Right lobe of liver (tissue), 6 donors: ENCODE measurements around the gene PIK3R2. TPM values are rescaled to one million over a fixed set of nuclear protein-coding genes. Genes with fewer than 3 reads are reported as not detected.
A peak's percentile ranks its signal among the peaks of the same experiment; 100 is the strongest.

Experiments
- ATAC-seq, 4 donors: fragments of 200-7000 bp; cut with Tn5 transposase; one replicate each; pipeline ENCODE4 v1.9.1; 2020; ENCODE audit warnings: mild to moderate bottlenecking in 4 of 4, moderate library complexity in 4 of 4
- DNase-seq, 3 donors: peaks; one replicate each; pipeline ENCODE4 v3.0.0-alpha.2; 2020
- H3K27ac ChIP-seq, 3 donors: fragments of 200-600 bp; one replicate each; pipeline ENCODE4 v1.8.0; 2022
- H3K27me3 ChIP-seq, 2 donors: fragments of 200-600 bp; one replicate each; pipeline ENCODE4 v1.8.0; 2022
- H3K36me3 ChIP-seq, 4 donors: fragments of 200-600 bp; sonication (generic) in 1 of 4; one replicate each; pipeline versions ENCODE4 v1.5.1 to v1.8.0; 2017 to 2022; ENCODE audit warnings: control low read depth in 1 of 4
- H3K4me1 ChIP-seq, 4 donors: fragments of 200-600 bp; sonication (generic) in 1 of 4; one replicate each; pipeline versions ENCODE4 v1.5.1 to v1.8.0; 2017 to 2022; ENCODE audit warnings: control low read depth in 1 of 4
- H3K4me3 ChIP-seq, 3 donors: fragments of 200-600 bp; one replicate each; pipeline ENCODE4 v1.8.0; 2022
- H3K9me3 ChIP-seq, 4 donors: fragments of 200-600 bp; sonication (generic) in 1 of 4; one replicate each; pipeline versions ENCODE4 v1.5.1 to v1.8.0; 2017 to 2022; ENCODE audit warnings: control low read depth in 1 of 4
- CTCF ChIP-seq, 4 donors: fragments of 200-600 bp in 3 of 4; fragments of 450-650 bp in 1 of 4; IDR thresholded peaks; one replicate each; pipeline versions ENCODE4 v1.5.1 to v1.8.0; 2016 to 2022; ENCODE audit warnings: antibody characterized with exemption in 4 of 4, mild to moderate bottlenecking in 2 of 4
- POLR2A ChIP-seq: fragments of 450-650 bp; IDR thresholded peaks from one replicate; pipeline ENCODE4 v1.6.1; 2017; ENCODE audit warnings: antibody characterized with exemption, mild to moderate bottlenecking
- WGBS: methylation state at CpG from one replicate; pipeline ENCODE4 v1.1.6; 2018; ENCODE audit warnings: low coverage, low lambda C conversion rate; ENCODE audit not compliant: insufficient coverage; ENCODE audit errors: missing lambda C conversion rate; 5-methylcytosine and 5-hydroxymethylcytosine counted together
- intact Hi-C, 2 donors: fragments of 100-400 bp; cut with DNase I; formaldehyde crosslinking; loops; one replicate each; pipeline versions ENCODE4 v1.11.2 to v1.14.1; 2022
- total RNA-seq, 6 experiments: library from RNA; depleted of rRNA in 2 of 6; stranded (reverse); fragments of >200 nt in 2 of 6; fragmentation: NEBNext Ultra II Directional in 3 of 6; extraction: Animal tissue kit (Norgen Biotek cat#: 25700) in 3 of 6; gene quantifications; one replicate each; pipeline versions ENCODE4 v1.1.0 to v1.2.4, GENCODE V29; 2016 to 2023
- donor health status: DM: no; HTN: yes; CAD: no.
- donor health status: DM: no; HTN: no; CAD: no.
- donor health status: DM: no; HTN: no; CAD: no.
- donor health status: DM: no; HTN: yes; CAD: no.
- donor health status: DM: no; HTN: yes; CAD: no.

Gene PIK3R2
- total RNA-seq, 6 experiments from 2014 or later = 11.1 to 21.4 (median 14.6) TPM

GRCh38 chr19:18202778-18203407 lies 49.9 kb downstream of the PIK3R2 start:
- Histone ChIP-seq H3K27ac (peak overlapping the region in 1 of 3 donors; percentile 64), H3K27me3 (no peaks in the 10 kb centered on the region), H3K36me3 (peaks cover 0 to 7% (median 1%) of the 10 kb centered on the region in 4 donors), H3K9me3 (no peaks in the 10 kb centered on the region), H3K4me1 (peaks cover 0 to 8% (median 0%) of the 10 kb centered on the region in 4 donors), H3K4me3 (peak overlapping the region; percentile 58 to 75 (median 71))
- TF ChIP-seq CTCF (IDR thresholded peaks at IDR 0.05) (peak in 2 of 4 donors; percentile 16 to 26), POLR2A (no peak)
- ATAC-seq (no peak), DNase-seq (peak in 2 of 3 donors; percentile 46 to 64)
- 0% methylated on average over 1 of the region's 32 CpGs for WGBS
- intact Hi-C loops = no loop called here

GRCh38 chr19:18203408-18203862 lies 50.5 kb downstream of the PIK3R2 start:
- H3K36me3 ChIP-seq = peaks cover 0 to 7% (median 1%) of the 10 kb centered on the region in 4 donors
- no peaks in the 10 kb centered on the region for H3K9me3 ChIP-seq
- TF ChIP-seq POLR2A (no peak), CTCF (IDR thresholded peaks at IDR 0.05) (no peak)
- H3K27me3 ChIP-seq = no peaks in the 10 kb centered on the region
- peaks cover 0 to 8% (median 0%) of the 10 kb centered on the region in 4 donors for H3K4me1 ChIP-seq
- peak overlapping the region; percentile 58 to 75 (median 71) for H3K4me3 ChIP-seq
- WGBS = 0% methylated on average over 13 of the region's 38 CpGs
- peak in 2 of 3 donors; percentile 68 to 77 for DNase-seq
- ATAC-seq = peak in 3 of 4 donors; percentile 0 to 4 (median 1)
- intact Hi-C loops = no loop called here
- peak overlapping the region in 2 of 3 donors; percentile 27 to 64 for H3K27ac ChIP-seq

- DNase-seq (peak; percentile 100), ATAC-seq (peak; percentile 93 to 96 (median 95))
- peak; percentile 42 for TF ChIP-seq POLR2A
- TF ChIP-seq CTCF (IDR thresholded peaks at IDR 0.05) = no peak
- Histone ChIP-seq H3K27ac (peak within 1 kb of the TSS; percentile 94 to 96 (median 94)), H3K9me3 (no peaks in the 10 kb centered on the region), H3K4me3 (peak within 1 kb of the TSS; percentile 66 to 75 (median 71)), H3K4me1 (peaks cover 0 to 8% (median 0%) of the 10 kb centered on the region in 4 donors), H3K36me3 (peaks cover 0 to 7% (median 1%) of the 10 kb centered on the region in 4 donors), H3K27me3 (no peaks in the 10 kb centered on the region)
- under 1% methylated on average over 25 of the region's 50 CpGs for WGBS
- intact Hi-C loops = no loop called here
These were observed 51.0 kb downstream of the PIK3R2 start, which contains the start of gene RAB3A for GRCh38 chr19:18203863-18204393. TSS of gene RAB3A (minus strand) at chr19:18204042. CDS start at chr19:18202740, 1,302 bp downstream.

- WGBS = under 1% methylated on average over 18 of the region's 22 CpGs
- intact Hi-C loops = no loop called here
- ATAC-seq = peak; percentile 18 to 32 (median 26)
- Histone ChIP-seq H3K27me3 (no peaks in the 10 kb centered on the region), H3K4me3 (peak overlapping the region; percentile 55 to 66 (median 60)), H3K4me1 (peaks cover 0 to 8% (median 0%) of the 10 kb centered on the region in 4 donors), H3K27ac (peak overlapping the region; percentile 94 to 96 (median 94)), H3K36me3 (peaks cover 0 to 7% (median 0%) of the 10 kb centered on the region in 4 donors), H3K9me3 (no peaks in the 10 kb centered on the region)
- no peak for TF ChIP-seq POLR2A
- peak in 1 of 4 donors; percentile 3 for TF ChIP-seq CTCF (IDR thresholded peaks at IDR 0.05)
- peak in 1 of 3 donors; percentile 58 for DNase-seq
These were observed 51.6 kb downstream of the PIK3R2 start for GRCh38 chr19:18204394-18205199.
